ENCODE results near the gene GPS2.

- TF ChIP-seq ZFP3 (tag by site-specific recombination; IDR thresholded peaks at IDR 0.05; ENCODE audit: low read depth) (no peak), ATF2 (tag by site-specific recombination; IDR thresholded peaks at IDR 0.05; ENCODE audit: low read depth) (no peak), ZNF416 (tag by site-specific recombination; IDR thresholded peaks at IDR 0.05) (no peak), ZNF157 (tag by site-specific recombination; IDR thresholded peaks at IDR 0.05) (no peak), TCF7L2 (IDR thresholded peaks at IDR 0.05; ENCODE audit: borderline replicate concordance, low read depth, low read length) (no peak), ZNF121 (tag by site-specific recombination; IDR thresholded peaks at IDR 0.05) (no peak), ZNF23 (tag by site-specific recombination; IDR thresholded peaks at IDR 0.05; ENCODE audit: borderline replicate concordance) (no peak)
- TF ChIP-seq, protein P1, sequence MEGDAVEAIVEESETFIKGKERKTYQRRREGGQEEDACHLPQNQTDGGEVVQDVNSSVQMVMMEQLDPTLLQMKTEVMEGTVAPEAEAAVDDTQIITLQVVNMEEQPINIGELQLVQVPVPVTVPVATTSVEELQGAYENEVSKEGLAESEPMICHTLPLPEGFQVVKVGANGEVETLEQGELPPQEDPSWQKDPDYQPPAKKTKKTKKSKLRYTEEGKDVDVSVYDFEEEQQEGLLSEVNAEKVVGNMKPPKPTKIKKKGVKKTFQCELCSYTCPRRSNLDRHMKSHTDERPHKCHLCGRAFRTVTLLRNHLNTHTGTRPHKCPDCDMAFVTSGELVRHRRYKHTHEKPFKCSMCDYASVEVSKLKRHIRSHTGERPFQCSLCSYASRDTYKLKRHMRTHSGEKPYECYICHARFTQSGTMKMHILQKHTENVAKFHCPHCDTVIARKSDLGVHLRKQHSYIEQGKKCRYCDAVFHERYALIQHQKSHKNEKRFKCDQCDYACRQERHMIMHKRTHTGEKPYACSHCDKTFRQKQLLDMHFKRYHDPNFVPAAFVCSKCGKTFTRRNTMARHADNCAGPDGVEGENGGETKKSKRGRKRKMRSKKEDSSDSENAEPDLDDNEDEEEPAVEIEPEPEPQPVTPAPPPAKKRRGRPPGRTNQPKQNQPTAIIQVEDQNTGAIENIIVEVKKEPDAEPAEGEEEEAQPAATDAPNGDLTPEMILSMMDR (tag by site-specific recombination; IDR thresholded peaks at IDR 0.05), result no peak
These were observed 19.7 kb downstream of the GPS2 start for GRCh38 chr17:7295230-7296180.

Data from HEK293 (cell line).